Liver (tissue), 9 donors: Measurements from ENCODE around the gene TRNT1. TPM values are rescaled to one million over a fixed set of nuclear protein-coding genes. Genes with fewer than 3 reads are reported as not detected.

ENCODE experiments used
- DNase-seq: peaks from one replicate; pipeline ENCODE4 v3.0.0-alpha.2; 2017; ENCODE audit warnings: low spot score
- H3K27ac ChIP-seq, 2 donors: one replicate each; pipeline ENCODE4 v1.7.0; 2013; ENCODE audit warnings: inconsistent platforms in 2 of 2, low read length in 2 of 2, control low read depth in 1 of 2, low read depth in 1 of 2, mild to moderate bottlenecking in 1 of 2
- H3K27me3 ChIP-seq, 4 donors: one replicate each; pipeline versions ENCODE4 v1.6.1 to v1.7.0; 2013; ENCODE audit warnings: low read length in 3 of 4, inconsistent platforms in 1 of 4, mild to moderate bottlenecking in 1 of 4, moderate library complexity in 1 of 4; ENCODE audit not compliant: control insufficient read depth in 4 of 4, insufficient read depth in 4 of 4
- H3K36me3 ChIP-seq, 4 donors: one replicate each; pipeline versions ENCODE4 v1.6.1 to v1.7.0; 2013; ENCODE audit warnings: low read length in 3 of 4, mild to moderate bottlenecking in 3 of 4, low read depth in 1 of 4, moderate library complexity in 1 of 4; ENCODE audit not compliant: control insufficient read depth in 4 of 4, insufficient read depth in 3 of 4
- H3K4me1 ChIP-seq, 4 donors: one replicate each; pipeline versions ENCODE4 v1.6.1 to v1.7.0; 2013; ENCODE audit warnings: low read length in 3 of 4, mild to moderate bottlenecking in 3 of 4, moderate library complexity in 1 of 4; ENCODE audit not compliant: control insufficient read depth in 4 of 4, insufficient read depth in 4 of 4
- H3K4me3 ChIP-seq, 3 donors: one replicate each; pipeline versions ENCODE4 v1.6.1 to v1.7.0; 2013; ENCODE audit warnings: low read length in 3 of 3, control low read depth in 1 of 3, low read depth in 1 of 3, mild to moderate bottlenecking in 1 of 3
- H3K9ac ChIP-seq, 2 donors: one replicate each; pipeline ENCODE4 v1.7.0; 2013; ENCODE audit warnings: low read length in 2 of 2, mild to moderate bottlenecking in 2 of 2, moderate library complexity in 2 of 2, control low read depth in 1 of 2, low read depth in 1 of 2
- H3K9me3 ChIP-seq, 4 donors: one replicate each; pipeline versions ENCODE4 v1.6.1 to v1.7.0; 2013; ENCODE audit warnings: low read length in 3 of 4; ENCODE audit not compliant: control insufficient read depth in 4 of 4
- FOXA2 ChIP-seq: IDR thresholded peaks from 2 replicates; pipeline ENCODE4 v1.6.1; 2016; ENCODE audit warnings: antibody characterized with exemption
- HNF4A ChIP-seq, 2 donors: conservative IDR thresholded peaks; 2 replicates each; pipeline ENCODE4 v1.6.1; 2016; ENCODE audit warnings: antibody characterized with exemption in 2 of 2, mild to moderate bottlenecking in 2 of 2
- NR2F2 ChIP-seq: IDR thresholded peaks from 2 replicates; pipeline ENCODE4 v1.6.1; 2016; ENCODE audit warnings: antibody characterized with exemption
- RAD21 ChIP-seq, 2 donors: IDR thresholded peaks; 2 replicates each; pipeline ENCODE4 v1.6.1; 2016; ENCODE audit warnings: antibody characterized with exemption in 2 of 2, mild to moderate bottlenecking in 2 of 2
- SP1 ChIP-seq: IDR thresholded peaks from 2 replicates; pipeline ENCODE4 v1.6.1; 2018; ENCODE audit warnings: antibody characterized with exemption, mild to moderate bottlenecking
- WGBS: extraction: QIAGEN DNeasy Blood & Tissue Kit; methylation state at CpG from one replicate; pipeline ENCODE4 v1.1.7; 2013; 5-methylcytosine and 5-hydroxymethylcytosine counted together
- polyA plus RNA-seq, 2 donors: library from polyadenylated mRNA; stranded (reverse) in 1 of 2; unstranded in 1 of 2; fragments of 200-250 nt in 1 of 2; fragments of >200 nt in 1 of 2; fragmentation: Nextera tagmentation in 1 of 2; extraction: Ambion mirVana in 1 of 2; gene quantifications; one replicate each; pipeline versions ENCODE4 v1.2.1 to v1.2.3, GENCODE V29; 2013 to 2015
- total RNA-seq, 2 donors: library from RNA; depleted of rRNA; stranded (reverse); fragments of >200 nt; gene quantifications; one replicate each; pipeline ENCODE4 v1.2.3, GENCODE V29; 2014
- TF ChIP-seq, protein P1 (sequence below): IDR thresholded peaks from 2 replicates; pipeline ENCODE4 v1.6.1; 2016; ENCODE audit warnings: antibody characterized with exemption
- TF ChIP-seq, protein P2 (sequence below): IDR thresholded peaks from 2 replicates; pipeline ENCODE4 v1.6.1; 2016; ENCODE audit warnings: antibody characterized with exemption, mild to moderate bottlenecking
- TF ChIP-seq, protein P3 (sequence below): IDR thresholded peaks from 2 replicates; pipeline ENCODE4 v1.6.1; 2016; ENCODE audit warnings: antibody characterized with exemption
- donor health status: healthy.
- donor health status: healthy.
- donor health status: healthy.
- donor health status: healthy.
- donor health status: healthy.

The TRNT1 gene
- total and polyA plus RNA-seq, 4 donors: 6.4 to 18.2 (median 11.3) TPM

DNA sequence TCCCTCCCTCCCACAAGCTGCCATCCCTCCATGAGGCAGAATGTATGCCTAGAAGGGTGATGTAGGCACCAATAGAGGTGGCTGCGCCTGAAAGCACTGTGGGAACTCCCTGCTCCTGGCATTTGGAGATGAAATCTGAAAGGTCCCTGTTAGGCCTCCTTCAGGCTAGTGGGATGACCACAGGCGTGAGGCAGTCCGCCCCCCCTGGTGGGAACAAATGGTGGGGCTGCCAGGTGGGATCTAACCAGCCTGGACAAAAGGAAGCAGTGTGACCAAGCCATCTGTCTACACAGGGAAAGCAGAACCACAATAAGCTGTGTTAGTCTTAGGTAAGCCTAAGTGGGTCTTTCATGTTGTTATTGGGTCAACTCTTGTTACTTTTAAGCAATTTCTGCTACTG, 41.9 kb upstream of the TRNT1 start:
- TF ChIP-seq, protein P1, sequence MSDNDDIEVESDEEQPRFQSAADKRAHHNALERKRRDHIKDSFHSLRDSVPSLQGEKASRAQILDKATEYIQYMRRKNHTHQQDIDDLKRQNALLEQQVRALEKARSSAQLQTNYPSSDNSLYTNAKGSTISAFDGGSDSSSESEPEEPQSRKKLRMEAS: no peak
- TF ChIP-seq, protein P2, sequence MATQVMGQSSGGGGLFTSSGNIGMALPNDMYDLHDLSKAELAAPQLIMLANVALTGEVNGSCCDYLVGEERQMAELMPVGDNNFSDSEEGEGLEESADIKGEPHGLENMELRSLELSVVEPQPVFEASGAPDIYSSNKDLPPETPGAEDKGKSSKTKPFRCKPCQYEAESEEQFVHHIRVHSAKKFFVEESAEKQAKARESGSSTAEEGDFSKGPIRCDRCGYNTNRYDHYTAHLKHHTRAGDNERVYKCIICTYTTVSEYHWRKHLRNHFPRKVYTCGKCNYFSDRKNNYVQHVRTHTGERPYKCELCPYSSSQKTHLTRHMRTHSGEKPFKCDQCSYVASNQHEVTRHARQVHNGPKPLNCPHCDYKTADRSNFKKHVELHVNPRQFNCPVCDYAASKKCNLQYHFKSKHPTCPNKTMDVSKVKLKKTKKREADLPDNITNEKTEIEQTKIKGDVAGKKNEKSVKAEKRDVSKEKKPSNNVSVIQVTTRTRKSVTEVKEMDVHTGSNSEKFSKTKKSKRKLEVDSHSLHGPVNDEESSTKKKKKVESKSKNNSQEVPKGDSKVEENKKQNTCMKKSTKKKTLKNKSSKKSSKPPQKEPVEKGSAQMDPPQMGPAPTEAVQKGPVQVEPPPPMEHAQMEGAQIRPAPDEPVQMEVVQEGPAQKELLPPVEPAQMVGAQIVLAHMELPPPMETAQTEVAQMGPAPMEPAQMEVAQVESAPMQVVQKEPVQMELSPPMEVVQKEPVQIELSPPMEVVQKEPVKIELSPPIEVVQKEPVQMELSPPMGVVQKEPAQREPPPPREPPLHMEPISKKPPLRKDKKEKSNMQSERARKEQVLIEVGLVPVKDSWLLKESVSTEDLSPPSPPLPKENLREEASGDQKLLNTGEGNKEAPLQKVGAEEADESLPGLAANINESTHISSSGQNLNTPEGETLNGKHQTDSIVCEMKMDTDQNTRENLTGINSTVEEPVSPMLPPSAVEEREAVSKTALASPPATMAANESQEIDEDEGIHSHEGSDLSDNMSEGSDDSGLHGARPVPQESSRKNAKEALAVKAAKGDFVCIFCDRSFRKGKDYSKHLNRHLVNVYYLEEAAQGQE: no peak
- H3K9ac ChIP-seq: no peak overlapping the region
- H3K27me3 ChIP-seq: peaks cover 0 to 4% (median 0%) of the 10 kb centered on the region in 4 donors
- 85% methylated on average over 3 of the region's 3 CpGs for WGBS
- no peaks in the 10 kb centered on the region for H3K36me3 ChIP-seq
- H3K4me1 ChIP-seq: no peaks in the 10 kb centered on the region
- H3K4me3 ChIP-seq: no peak overlapping the region
- no peak overlapping the region for H3K27ac ChIP-seq
- no peaks in the 10 kb centered on the region for H3K9me3 ChIP-seq
- DNase-seq: no peak

DNA sequence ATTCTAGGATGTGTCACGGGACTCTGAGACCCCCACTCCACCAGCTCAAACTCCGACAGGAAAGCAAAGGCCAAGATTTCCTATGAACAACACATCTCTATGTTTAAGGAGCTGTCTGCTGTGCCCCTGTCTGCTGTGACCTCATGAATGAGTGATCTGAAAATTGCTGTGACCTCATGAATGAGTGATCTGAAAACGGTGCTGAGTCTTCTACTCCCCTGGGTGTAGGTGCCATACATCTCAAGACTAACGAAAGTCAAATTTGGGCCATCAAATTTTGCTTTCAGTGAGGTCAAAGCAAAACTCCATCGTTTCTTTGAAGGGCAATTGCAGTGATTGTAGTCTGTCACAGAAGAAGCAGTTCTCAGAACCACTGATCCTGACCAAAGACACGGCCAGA, 41.0 kb upstream of the TRNT1 start:
- no peaks in the 10 kb centered on the region for H3K36me3 ChIP-seq
- TF ChIP-seq HNF4A (conservative IDR thresholded peaks at IDR 0.05): no peak
- TF ChIP-seq, protein P3, sequence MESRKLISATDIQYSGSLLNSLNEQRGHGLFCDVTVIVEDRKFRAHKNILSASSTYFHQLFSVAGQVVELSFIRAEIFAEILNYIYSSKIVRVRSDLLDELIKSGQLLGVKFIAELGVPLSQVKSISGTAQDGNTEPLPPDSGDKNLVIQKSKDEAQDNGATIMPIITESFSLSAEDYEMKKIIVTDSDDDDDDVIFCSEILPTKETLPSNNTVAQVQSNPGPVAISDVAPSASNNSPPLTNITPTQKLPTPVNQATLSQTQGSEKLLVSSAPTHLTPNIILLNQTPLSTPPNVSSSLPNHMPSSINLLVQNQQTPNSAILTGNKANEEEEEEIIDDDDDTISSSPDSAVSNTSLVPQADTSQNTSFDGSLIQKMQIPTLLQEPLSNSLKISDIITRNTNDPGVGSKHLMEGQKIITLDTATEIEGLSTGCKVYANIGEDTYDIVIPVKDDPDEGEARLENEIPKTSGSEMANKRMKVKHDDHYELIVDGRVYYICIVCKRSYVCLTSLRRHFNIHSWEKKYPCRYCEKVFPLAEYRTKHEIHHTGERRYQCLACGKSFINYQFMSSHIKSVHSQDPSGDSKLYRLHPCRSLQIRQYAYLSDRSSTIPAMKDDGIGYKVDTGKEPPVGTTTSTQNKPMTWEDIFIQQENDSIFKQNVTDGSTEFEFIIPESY: no peak
- no peak overlapping the region for H3K27ac ChIP-seq
- H3K27me3 ChIP-seq: no peaks in the 10 kb centered on the region
- no peaks in the 10 kb centered on the region for H3K9me3 ChIP-seq
- no peak overlapping the region for H3K4me3 ChIP-seq
- no peak for DNase-seq
- no peak overlapping the region for H3K9ac ChIP-seq
- WGBS: 73% methylated on average over 6 of the region's 6 CpGs
- no peaks in the 10 kb centered on the region for H3K4me1 ChIP-seq

DNA sequence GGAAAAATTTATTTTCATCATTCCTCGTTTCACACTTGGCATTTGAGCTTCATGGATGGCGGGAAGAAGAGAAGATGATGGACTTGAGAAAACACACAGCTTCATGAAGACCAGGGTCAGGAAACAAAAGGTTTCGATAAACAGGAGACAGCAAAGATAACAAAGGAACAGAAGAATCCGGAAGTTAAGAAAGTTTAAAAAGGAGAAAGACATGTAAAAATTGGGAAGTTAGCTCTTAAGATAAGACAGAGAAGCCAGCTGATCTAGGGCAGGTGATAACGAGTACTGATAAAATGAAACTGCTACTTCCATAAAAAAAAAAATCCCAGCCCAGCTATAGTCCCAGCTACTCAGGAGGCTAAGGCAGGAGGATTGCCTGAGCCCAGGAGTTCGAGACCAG, 40.5 kb upstream of the TRNT1 start:
- Histone ChIP-seq H3K4me3 (no peak overlapping the region), H3K27me3 (no peaks in the 10 kb centered on the region), H3K4me1 (no peaks in the 10 kb centered on the region), H3K9ac (no peak overlapping the region), H3K36me3 (no peaks in the 10 kb centered on the region), H3K9me3 (no peaks in the 10 kb centered on the region), H3K27ac (no peak overlapping the region)
- DNase-seq: no peak
- TF ChIP-seq, protein P3: no peak
- TF ChIP-seq FOXA2: no peak
- no peak for TF ChIP-seq NR2F2
- TF ChIP-seq RAD21 (IDR thresholded peaks at IDR 0.05): no peak
- TF ChIP-seq, protein P2: no peak
- TF ChIP-seq SP1: no peak
- 60% methylated on average over 6 of the region's 6 CpGs for WGBS
